ENCODE measurements around the gene CD4.
"Not testable (repeated sequence)": the region's sequence is repeated elsewhere in the genome, so short reads cannot be mapped to it uniquely, and the experiment has no call there.

CD4 gene

GRCh38 chr12:6788972-6789924 lies at the start of gene CD4:
CD4 (plus strand) TSS chr12:6789528; CDS start chr12:6800139, 10,611 bp downstream.
- peak; percentile 91 to 93 for DNase-seq

DNA sequence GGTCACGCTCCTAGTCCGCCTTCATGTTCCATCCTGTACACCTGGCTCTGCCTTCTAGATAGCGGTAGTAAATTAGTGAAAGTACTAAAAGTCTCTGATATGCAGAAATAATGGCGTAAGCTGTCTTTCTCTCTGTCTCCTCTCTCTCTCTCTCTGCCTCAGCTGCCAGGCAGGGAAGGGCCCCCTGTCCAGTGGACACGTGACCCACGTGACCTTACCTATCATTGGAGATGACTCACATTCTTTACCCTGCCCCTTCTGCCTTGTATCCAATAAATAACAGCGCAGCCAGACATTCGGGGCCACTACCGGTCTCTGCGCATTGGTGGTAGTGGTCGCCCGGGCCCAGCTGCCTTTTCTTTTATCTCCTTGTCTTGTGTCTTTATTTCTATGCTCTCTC lies 47.2 kb upstream of the CD4 start:
- DNase-seq = not testable (repeated sequence)

- DNase-seq = no peak
Observed at GRCh38 chr12:6742834-6743233, 46.5 kb upstream of the CD4 start.

DNA sequence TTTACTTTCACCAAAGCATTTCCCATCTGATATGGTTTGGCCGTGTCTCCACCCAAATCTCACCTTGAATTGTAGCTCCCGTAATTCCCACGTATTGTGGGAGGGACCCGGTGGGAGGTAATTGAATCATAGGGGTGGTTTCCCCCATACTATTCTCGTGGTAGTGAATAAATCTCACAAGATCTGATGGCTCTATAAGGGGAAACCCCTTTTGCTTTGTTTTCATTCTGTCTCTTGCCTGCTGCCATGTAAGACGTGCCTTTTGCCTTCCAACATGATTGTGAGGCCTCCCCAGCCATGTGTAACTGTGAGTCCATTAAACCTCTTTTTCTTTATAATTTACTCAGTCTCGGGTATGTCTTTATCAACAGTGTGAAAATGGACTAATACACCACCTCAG lies 46.0 kb upstream of the CD4 start:
- DNase-seq = peak; percentile 24 to 44

DNA sequence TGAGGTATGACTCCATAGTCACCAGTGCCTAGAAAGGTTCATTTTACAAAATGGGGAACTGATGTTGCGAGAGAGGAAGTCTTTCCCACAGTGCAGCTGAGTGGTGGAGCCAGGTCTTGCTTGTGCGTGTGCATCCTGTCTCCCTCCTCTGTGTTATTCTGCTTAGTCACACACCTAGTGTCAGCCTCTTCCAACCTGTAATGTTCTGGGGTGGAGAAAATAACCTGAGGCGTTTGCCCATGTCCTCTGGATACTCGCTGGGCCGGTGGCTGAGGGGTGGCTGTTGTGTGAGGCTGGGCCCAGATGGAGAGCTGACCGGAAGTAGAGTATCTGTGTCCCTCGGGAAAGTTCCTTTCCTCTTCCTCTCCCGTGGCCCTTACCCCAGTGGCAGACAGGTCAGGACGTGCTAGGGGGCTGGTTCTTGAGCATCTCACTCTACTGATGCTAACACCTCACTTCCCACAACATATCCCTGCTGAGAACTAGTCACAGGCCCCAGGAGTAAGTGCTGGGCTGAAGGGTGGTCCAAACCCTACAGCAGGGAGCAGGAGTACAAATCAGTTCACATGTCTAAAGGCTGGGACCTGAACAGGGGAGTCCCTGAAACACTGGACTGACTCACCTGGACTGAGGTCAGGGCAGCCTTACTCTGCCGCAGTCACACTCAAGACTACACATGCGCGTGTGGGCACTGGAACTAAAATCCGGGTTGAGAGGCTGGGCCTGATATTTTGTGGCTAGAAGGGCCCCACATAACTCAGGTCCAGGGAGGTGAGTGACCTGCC lies 43.4 kb upstream of the CD4 start:
- DNase-seq = no peak

GRCh38 chr12:6747216-6747615 lies 42.1 kb upstream of the CD4 start:
- no peak for DNase-seq

- DNase-seq = no peak
Observed at GRCh38 chr12:6748761-6749160, 40.6 kb upstream of the CD4 start.

- no peak for DNase-seq
Observed at GRCh38 chr12:6750506-6750905, 38.8 kb upstream of the CD4 start.

GRCh38 chr12:6751767-6752166 lies 37.6 kb upstream of the CD4 start:
- DNase-seq = no peak

GRCh38 chr12:6752167-6752920 lies 37.0 kb upstream of the CD4 start:
- peak; percentile 38 to 40 for DNase-seq

GRCh38 chr12:6752921-6753771 lies 36.2 kb upstream of the CD4 start, which contains the start of gene MLF2:
MLF2 (minus strand) TSS chr12:6753141; CDS start chr12:6752334, 807 bp downstream.
- DNase-seq = peak; percentile 99

DNA sequence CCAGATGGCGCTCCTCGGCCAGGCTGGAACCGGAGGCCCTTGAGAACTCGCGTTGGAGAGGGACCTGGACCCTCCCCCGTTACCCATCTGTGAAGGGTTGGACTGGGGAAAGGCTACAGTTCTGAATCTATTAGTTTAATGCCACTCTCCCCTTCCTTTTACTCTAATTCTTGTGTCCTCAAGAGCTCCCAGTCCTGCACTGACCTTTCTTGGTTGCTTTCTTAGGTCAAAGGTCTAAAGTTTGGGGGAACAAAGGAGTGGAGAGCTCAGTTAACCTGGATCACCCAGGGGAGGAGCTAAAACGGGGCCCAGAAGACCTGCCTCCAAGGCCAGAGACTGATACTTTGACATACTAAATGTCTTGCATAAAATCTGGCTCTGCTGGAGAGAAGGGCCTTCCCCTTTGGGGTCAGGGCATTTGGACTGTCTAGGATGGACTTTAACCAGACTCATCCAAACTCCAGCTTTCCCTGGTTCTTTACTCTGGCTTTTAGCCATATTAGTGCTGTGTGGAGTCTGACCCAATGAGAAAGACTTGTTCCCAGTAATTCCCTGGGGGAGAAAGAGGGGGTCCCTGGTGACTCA lies 35.5 kb upstream of the CD4 start:
- DNase-seq = no peak

DNA sequence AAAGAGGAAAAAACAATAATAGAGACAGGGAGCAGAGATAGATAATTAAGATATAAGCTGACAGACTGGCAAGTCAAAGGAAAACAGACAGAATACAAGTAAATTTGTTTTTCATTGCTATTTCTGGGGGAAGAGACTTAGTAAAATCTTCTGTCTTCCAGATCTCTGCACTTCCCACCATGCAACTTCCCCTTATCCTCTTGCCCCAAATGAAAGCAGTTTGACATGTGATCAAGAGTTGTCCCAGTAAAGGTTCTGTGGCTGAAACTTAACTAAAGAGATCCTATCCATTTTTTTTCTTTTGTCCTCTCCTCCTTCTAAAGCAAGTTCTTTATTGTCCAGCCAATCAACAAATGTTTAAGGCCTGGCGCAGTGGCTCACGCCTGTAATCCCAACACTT lies 34.9 kb upstream of the CD4 start:
- no peak for DNase-seq

- DNase-seq = no peak
Observed at GRCh38 chr12:6757028-6757690, 32.2 kb upstream of the CD4 start.

GRCh38 chr12:6758506-6759095 lies 30.7 kb upstream of the CD4 start:
- no peak for DNase-seq

DNA sequence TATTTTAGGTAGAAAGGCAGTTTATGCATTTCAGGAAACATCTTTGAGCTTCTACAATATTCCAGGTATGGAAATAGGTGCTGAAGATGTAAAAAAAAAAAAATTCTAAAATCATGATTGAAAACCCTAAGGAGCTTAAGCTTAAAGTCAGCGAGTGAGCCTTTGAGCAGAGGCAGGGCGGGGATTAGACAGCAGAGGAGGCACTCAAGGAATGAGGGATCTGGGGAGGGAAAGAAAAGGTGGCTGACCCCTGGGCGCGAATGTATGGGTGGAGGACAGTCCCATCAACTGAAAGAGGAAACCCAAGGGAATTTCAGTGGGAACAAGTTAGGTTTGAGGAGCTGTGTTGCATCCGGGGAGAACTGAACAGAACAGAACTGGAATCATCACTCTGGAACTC lies 29.6 kb upstream of the CD4 start:
- DNase-seq = no peak

- DNase-seq = no peak
Observed at GRCh38 chr12:6763380-6763779, 25.9 kb upstream of the CD4 start.

DNA sequence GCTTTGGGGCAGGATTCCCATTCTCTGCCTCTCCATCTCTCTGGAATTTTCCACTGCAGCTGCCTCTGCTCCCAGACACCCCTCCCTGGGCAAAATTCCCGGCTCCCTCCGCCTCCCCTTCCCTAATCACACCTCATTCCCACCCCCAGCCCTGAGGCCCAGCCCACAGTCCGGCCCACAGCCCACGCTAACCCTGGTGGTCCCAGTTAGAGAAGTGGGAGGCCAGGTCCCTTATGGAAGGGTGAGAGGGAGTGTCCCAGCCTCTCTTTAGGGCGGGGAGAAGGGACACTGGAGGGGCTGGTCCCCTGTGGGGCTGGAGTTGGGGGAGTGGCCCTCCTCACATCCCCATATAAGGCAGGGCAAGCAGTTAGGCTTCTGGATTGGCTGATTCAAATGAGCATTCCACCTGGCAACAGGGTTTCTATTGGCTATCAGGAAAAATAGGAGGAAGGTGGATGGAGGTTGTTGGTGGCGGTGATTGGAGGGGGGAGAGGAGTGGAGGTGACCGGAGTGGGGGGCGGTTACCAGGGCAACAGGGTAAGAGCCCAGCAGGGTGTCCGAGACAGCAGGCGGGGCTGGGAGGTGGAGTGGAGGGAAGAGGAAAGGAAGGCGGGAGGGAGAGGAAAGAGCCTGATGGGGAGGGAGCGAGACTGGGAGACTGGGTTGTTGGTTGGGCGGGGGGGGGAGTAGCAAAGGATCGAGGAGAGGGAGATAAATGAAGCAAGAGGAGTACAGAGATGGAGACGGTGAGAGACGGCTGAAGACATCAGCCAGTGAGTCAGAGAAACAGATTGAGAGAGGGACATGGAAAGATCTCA lies 25.1 kb upstream of the CD4 start:
- peak in 1 of 2 experiments; percentile 65 for DNase-seq

DNA sequence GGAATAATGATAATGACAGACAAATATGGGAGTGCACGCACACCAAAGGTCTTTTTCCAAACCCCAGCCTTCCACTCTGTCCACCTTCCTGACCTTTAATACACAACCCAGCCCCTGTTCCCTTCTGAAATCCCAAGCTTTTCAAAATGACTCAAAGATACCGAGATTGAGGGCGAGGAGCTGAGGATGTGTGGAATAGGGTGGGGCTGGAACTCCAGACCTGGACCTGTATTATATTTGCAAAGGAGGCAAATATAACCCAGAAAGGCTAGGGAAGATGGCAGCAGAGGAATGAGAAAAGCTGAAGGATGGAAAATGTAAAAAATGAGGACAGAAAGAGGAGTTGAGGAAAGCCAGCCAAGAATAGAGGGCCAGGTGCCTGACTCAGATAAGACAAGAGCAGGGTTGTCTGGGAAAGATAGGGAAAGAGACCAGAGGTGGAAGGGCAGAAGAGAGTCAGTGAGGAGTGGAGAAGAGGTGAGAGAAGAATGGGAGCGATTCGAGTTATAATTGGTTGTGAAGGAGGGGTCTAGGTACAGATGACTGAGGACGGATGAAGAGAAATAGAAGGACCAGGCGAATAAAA lies 24.2 kb upstream of the CD4 start:
- DNase-seq = no peak
